ENCODE data around the gene MB. TPM values are rescaled to one million over a fixed set of nuclear protein-coding genes. Genes with fewer than 3 reads are reported as not detected.
A peak's percentile ranks its signal among the peaks of the same experiment; 100 is the strongest.

MB gene
- total RNA-seq, 1 experiment from 2014 or later, result 17.3 TPM

- no TSS peak for BruUV-seq (replicated peaks)
- Histone ChIP-seq H3K27ac (ENCODE audit: low read length) (0 out of 2 replicates have a peak overlapping the region, but pooled peaks have one; percentile 17), H3K36me3 (ENCODE audit: control insufficient read depth, insufficient read depth, low read length) (no peaks in the 10 kb centered on the region), H3K9me3 (ENCODE audit: control insufficient read depth, insufficient read depth, low read depth, low read length) (no peaks in the 10 kb centered on the region; the same call in 1 of the 2 replicates), H3K4me1 (ENCODE audit: control insufficient read depth, insufficient read depth, low read length) (peaks cover 18% of the 10 kb centered on the region), H3K4me3 (ENCODE audit: low read depth in 2 of 2, low read length in 2 of 2) (no peak overlapping the region), H3K27me3 (ENCODE audit: control insufficient read depth, insufficient read depth, low read length) (no peaks in the 10 kb centered on the region)
- ATAC-seq (no peak), DNase-seq (ENCODE audit: low read depth, low spot score) (no peak)
- in situ Hi-C loops (cut with HindIII; ENCODE audit: low pct_unique_long_range_greater_than_20kb, low sequenced_read_pairs), result no loop called here
- intact Hi-C loops (cut with micrococcal nuclease; ENCODE audit: unreplicated experiment), result no loop called here
- TF ChIP-seq TCF7L2 (IDR thresholded peaks at IDR 0.05; ENCODE audit: low read depth, low read length) (no peak), POLR2AphosphoS5 (IDR thresholded peaks at IDR 0.05; ENCODE audit: low read depth, low read length) (no peak), SIN3A (IDR thresholded peaks at IDR 0.05; ENCODE audit: borderline replicate concordance, insufficient read depth, low read depth, low read length) (no peak), REST (IDR thresholded peaks at IDR 0.05; ENCODE audit: insufficient read depth in 1 of 2, low read depth in 2 of 2, low read length in 1 of 2) (no peak)
- TF ChIP-seq, protein P1, sequence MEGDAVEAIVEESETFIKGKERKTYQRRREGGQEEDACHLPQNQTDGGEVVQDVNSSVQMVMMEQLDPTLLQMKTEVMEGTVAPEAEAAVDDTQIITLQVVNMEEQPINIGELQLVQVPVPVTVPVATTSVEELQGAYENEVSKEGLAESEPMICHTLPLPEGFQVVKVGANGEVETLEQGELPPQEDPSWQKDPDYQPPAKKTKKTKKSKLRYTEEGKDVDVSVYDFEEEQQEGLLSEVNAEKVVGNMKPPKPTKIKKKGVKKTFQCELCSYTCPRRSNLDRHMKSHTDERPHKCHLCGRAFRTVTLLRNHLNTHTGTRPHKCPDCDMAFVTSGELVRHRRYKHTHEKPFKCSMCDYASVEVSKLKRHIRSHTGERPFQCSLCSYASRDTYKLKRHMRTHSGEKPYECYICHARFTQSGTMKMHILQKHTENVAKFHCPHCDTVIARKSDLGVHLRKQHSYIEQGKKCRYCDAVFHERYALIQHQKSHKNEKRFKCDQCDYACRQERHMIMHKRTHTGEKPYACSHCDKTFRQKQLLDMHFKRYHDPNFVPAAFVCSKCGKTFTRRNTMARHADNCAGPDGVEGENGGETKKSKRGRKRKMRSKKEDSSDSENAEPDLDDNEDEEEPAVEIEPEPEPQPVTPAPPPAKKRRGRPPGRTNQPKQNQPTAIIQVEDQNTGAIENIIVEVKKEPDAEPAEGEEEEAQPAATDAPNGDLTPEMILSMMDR (IDR thresholded peaks at IDR 0.05), result no peak
- ChIA-PET POLR2A (no interaction called here), CTCF (no interaction called here)
These were observed 56.8 kb downstream of the MB start for GRCh38 chr22:35560366-35560765.

DNA sequence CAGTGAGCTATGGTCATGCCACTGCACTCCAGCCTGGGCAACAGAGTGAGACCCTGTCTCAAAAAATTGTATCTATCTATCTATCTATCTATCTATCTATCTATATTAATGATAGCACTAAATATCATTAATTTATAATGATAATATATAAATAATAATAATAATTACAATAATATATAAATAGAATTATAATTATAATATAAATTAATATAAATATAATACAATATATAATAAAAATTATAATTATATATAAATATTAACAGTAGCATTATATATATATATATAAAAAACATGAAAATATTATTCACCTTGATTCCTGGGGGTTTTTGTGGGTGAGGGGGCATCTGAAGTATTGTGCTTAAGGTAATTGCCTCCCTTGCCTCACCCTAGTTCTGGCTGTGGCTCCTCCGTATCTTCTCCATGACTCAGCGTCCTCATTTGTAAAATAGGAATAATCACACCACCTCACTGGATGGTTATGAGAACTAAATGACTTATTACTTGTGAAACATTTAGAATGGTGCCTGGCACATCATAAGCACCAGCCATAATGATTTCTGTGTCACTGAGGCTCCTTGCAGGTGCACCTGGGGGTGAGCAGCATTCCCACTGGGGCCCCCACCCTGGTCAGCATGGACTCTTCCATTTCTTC is 57.6 kb downstream of the MB start:
- intact Hi-C loops (cut with micrococcal nuclease; ENCODE audit: unreplicated experiment), result no loop called here
- ATAC-seq (no peak), DNase-seq (ENCODE audit: low read depth, low spot score) (no peak)
- Histone ChIP-seq H3K27ac (ENCODE audit: low read length) (no peak overlapping the region), H3K4me1 (ENCODE audit: control insufficient read depth, insufficient read depth, low read length) (peaks cover 22% of the 10 kb centered on the region), H3K4me3 (ENCODE audit: low read depth in 2 of 2, low read length in 2 of 2) (no peak overlapping the region), H3K36me3 (ENCODE audit: control insufficient read depth, insufficient read depth, low read length) (no peaks in the 10 kb centered on the region), H3K27me3 (ENCODE audit: control insufficient read depth, insufficient read depth, low read length) (no peaks in the 10 kb centered on the region), H3K9me3 (ENCODE audit: control insufficient read depth, insufficient read depth, low read depth, low read length) (no peaks in the 10 kb centered on the region; the same call in 1 of the 2 replicates)
- CTCF ChIA-PET, result no interaction called here
- in situ Hi-C loops (cut with HindIII; ENCODE audit: low pct_unique_long_range_greater_than_20kb, low sequenced_read_pairs), result no loop called here
- POLR2A ChIA-PET, result no interaction called here
- BruUV-seq (replicated peaks), result no TSS peak
- TF ChIP-seq REST (IDR thresholded peaks at IDR 0.05; ENCODE audit: insufficient read depth in 1 of 2, low read depth in 2 of 2, low read length in 1 of 2), result no peak
- TF ChIP-seq TCF7L2 (IDR thresholded peaks at IDR 0.05; ENCODE audit: low read depth, low read length), result no peak
- TF ChIP-seq POLR2AphosphoS5 (IDR thresholded peaks at IDR 0.05; ENCODE audit: low read depth, low read length), result no peak
